ENCODE data around the gene CLMP. TPM values are rescaled to one million over a fixed set of nuclear protein-coding genes. Genes with fewer than 3 reads are reported as not detected.
"Not testable (repeated sequence)": the region's sequence is repeated elsewhere in the genome, so short reads cannot be mapped to it uniquely, and the experiment has no call there.

CLMP gene
- total and polyA plus RNA-seq, 2 donors (not counting 1 experiment from before 2014, with no cell fraction given) = 0.01 TPM; not detected in 1

GRCh38 chr11:123209591-123209990, 14.5 kb upstream of the CLMP start:
- intact Hi-C loops (cut with micrococcal nuclease) = no loop called here
- no peak for ATAC-seq (ENCODE audit: low read depth)
- H3K4me1 ChIP-seq (ENCODE audit: control insufficient read depth in 2 of 2, insufficient read depth in 2 of 2, low read length in 2 of 2) = no peaks in the 10 kb centered on the region
- TF ChIP-seq, protein P1, sequence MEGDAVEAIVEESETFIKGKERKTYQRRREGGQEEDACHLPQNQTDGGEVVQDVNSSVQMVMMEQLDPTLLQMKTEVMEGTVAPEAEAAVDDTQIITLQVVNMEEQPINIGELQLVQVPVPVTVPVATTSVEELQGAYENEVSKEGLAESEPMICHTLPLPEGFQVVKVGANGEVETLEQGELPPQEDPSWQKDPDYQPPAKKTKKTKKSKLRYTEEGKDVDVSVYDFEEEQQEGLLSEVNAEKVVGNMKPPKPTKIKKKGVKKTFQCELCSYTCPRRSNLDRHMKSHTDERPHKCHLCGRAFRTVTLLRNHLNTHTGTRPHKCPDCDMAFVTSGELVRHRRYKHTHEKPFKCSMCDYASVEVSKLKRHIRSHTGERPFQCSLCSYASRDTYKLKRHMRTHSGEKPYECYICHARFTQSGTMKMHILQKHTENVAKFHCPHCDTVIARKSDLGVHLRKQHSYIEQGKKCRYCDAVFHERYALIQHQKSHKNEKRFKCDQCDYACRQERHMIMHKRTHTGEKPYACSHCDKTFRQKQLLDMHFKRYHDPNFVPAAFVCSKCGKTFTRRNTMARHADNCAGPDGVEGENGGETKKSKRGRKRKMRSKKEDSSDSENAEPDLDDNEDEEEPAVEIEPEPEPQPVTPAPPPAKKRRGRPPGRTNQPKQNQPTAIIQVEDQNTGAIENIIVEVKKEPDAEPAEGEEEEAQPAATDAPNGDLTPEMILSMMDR (IDR thresholded peaks at IDR 0.05) = no peak
- no peak for TF ChIP-seq EZH2 (IDR thresholded peaks at IDR 0.05; ENCODE audit: borderline replicate concordance, insufficient read depth, low read depth, low read length, poor library complexity, severe bottlenecking)
- peaks cover 0 to 2% (median 0%) of the 10 kb centered on the region in 4 experiments for H3K27me3 ChIP-seq (replicated peaks in 1 of 4; ENCODE audit: control extremely low read depth in 1 of 4, control insufficient read depth in 3 of 4, insufficient read depth in 4 of 4, low read length in 3 of 4)
- H2AFZ ChIP-seq (ENCODE audit: insufficient read depth, low read depth, low read length, poor library complexity, severe bottlenecking) = no peak overlapping the region
- H3K9me3 Mint-ChIP-seq (ENCODE audit: insufficient read depth) = no peaks in the 10 kb centered on the region
- POLR2A ChIA-PET = no interaction called here
- no peak overlapping the region for H3K9ac ChIP-seq (ENCODE audit: low read length)
- H3K4me2 ChIP-seq (replicated peaks; ENCODE audit: low read depth, low read length, poor library complexity, severe bottlenecking) = no peak overlapping the region
- peaks cover 46% of the 10 kb centered on the region for H3K27me3 Mint-ChIP-seq
- no peaks in the 10 kb centered on the region for H3K79me2 ChIP-seq (ENCODE audit: control insufficient read depth, insufficient read depth, low read length)
- H4K20me1 ChIP-seq (ENCODE audit: control insufficient read depth, insufficient read depth, low read length, poor library complexity, severe bottlenecking) = no peaks in the 10 kb centered on the region
- H3K9me3 ChIP-seq (ENCODE audit: control extremely low read depth in 1 of 3, control insufficient read depth in 2 of 3, insufficient read depth in 1 of 3, low read length in 2 of 3) = no peaks in the 10 kb centered on the region
- DNase-seq = no peak
- 70% methylated on average over 3 of the region's 4 CpGs for WGBS (ENCODE audit: insufficient coverage)
- no peaks in the 10 kb centered on the region for H3K36me3 ChIP-seq (replicated peaks in 1 of 2; ENCODE audit: control extremely low read depth in 1 of 2, control insufficient read depth in 1 of 2, extremely low read depth in 1 of 2, insufficient read depth in 2 of 2, low read length in 1 of 2)
- no peak overlapping the region for H3K27ac ChIP-seq (ENCODE audit: low read length in 2 of 2)
- no peak overlapping the region for H3K27ac Mint-ChIP-seq
- no peak overlapping the region for H3K4me3 ChIP-seq (ENCODE audit: control extremely low read depth in 1 of 5, extremely low read depth in 1 of 5, insufficient read depth in 1 of 5, low read depth in 2 of 5, low read length in 4 of 5)
- CTCF ChIA-PET = interaction anchor here (0.9 kb wide), 1 partner anchor 38 kb away, joined by 3 read pairs; no protein-coding TSS in a partner anchor
- H3K4me1 Mint-ChIP-seq = no peaks in the 10 kb centered on the region
- no peak overlapping the region for H3K4me3 Mint-ChIP-seq

DNA sequence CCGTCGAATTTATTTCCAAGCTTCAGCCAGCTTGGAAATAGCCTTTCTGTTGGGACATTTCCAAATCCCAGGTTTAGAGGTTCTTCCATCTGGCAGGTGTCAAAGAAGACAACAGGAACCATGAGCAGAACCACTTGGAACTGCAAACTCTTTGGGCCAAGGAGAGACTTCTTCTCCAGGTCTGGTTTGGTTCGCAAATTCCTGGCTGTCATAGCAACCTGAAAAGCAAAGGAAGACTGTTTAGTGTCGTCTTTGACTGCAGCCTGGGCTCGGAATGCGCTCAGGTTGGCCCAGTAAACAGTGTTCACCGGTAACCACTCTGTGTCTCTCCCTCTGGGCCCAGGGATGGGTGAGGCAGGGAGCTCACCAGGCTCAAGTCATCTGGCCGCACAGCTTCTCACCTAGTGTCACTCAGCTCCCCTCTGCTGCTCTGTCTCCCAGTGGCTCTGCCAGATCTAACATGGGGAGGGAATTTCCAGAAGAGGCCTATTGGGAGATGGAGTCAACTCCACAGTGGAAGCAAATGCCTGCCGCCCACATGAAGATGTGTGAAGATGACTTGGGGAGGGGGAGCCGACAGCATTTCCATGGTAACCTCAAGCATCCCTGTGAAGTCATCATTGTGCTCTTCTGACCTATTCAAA, 11.9 kb upstream of the CLMP start:
- TF ChIP-seq, protein P1 (IDR thresholded peaks at IDR 0.05) = no peak
- TF ChIP-seq EZH2 (IDR thresholded peaks at IDR 0.05; ENCODE audit: borderline replicate concordance, insufficient read depth, low read depth, low read length, poor library complexity, severe bottlenecking) = no peak
- no peaks in the 10 kb centered on the region for H3K4me1 ChIP-seq (ENCODE audit: control insufficient read depth in 2 of 2, insufficient read depth in 2 of 2, low read length in 2 of 2)
- CTCF ChIA-PET = no interaction called here
- no peak overlapping the region for H3K9ac ChIP-seq (ENCODE audit: low read length)
- no peaks in the 10 kb centered on the region for H3K79me2 ChIP-seq (ENCODE audit: control insufficient read depth, insufficient read depth, low read length)
- DNase-seq (no peak), ATAC-seq (ENCODE audit: low read depth) (no peak)
- no peaks in the 10 kb centered on the region for H3K27me3 ChIP-seq (replicated peaks in 1 of 4; ENCODE audit: control extremely low read depth in 1 of 4, control insufficient read depth in 3 of 4, insufficient read depth in 4 of 4, low read length in 3 of 4)
- no peaks in the 10 kb centered on the region for H3K36me3 ChIP-seq (replicated peaks in 1 of 2; ENCODE audit: control extremely low read depth in 1 of 2, control insufficient read depth in 1 of 2, extremely low read depth in 1 of 2, insufficient read depth in 2 of 2, low read length in 1 of 2)
- H3K4me3 ChIP-seq (ENCODE audit: control extremely low read depth in 1 of 5, extremely low read depth in 1 of 5, insufficient read depth in 1 of 5, low read depth in 2 of 5, low read length in 4 of 5) = no peak overlapping the region
- 86% methylated on average over 9 of the region's 10 CpGs for WGBS (ENCODE audit: insufficient coverage)
- H4K20me1 ChIP-seq (ENCODE audit: control insufficient read depth, insufficient read depth, low read length, poor library complexity, severe bottlenecking) = no peaks in the 10 kb centered on the region
- Mint-ChIP-seq H3K4me3 (no peak overlapping the region), H3K9me3 (ENCODE audit: insufficient read depth) (no peaks in the 10 kb centered on the region), H3K4me1 (no peaks in the 10 kb centered on the region), H3K27ac (no peak overlapping the region), H3K27me3 (peaks cover 40% of the 10 kb centered on the region)
- H2AFZ ChIP-seq (ENCODE audit: insufficient read depth, low read depth, low read length, poor library complexity, severe bottlenecking) = no peak overlapping the region
- intact Hi-C loops (cut with micrococcal nuclease) = no loop called here
- no peak overlapping the region for H3K27ac ChIP-seq (ENCODE audit: low read length in 2 of 2)
- H3K4me2 ChIP-seq (replicated peaks; ENCODE audit: low read depth, low read length, poor library complexity, severe bottlenecking) = no peak overlapping the region
- H3K9me3 ChIP-seq (ENCODE audit: control extremely low read depth in 1 of 3, control insufficient read depth in 2 of 3, insufficient read depth in 1 of 3, low read length in 2 of 3) = no peaks in the 10 kb centered on the region
- POLR2A ChIA-PET = no interaction called here

DNA sequence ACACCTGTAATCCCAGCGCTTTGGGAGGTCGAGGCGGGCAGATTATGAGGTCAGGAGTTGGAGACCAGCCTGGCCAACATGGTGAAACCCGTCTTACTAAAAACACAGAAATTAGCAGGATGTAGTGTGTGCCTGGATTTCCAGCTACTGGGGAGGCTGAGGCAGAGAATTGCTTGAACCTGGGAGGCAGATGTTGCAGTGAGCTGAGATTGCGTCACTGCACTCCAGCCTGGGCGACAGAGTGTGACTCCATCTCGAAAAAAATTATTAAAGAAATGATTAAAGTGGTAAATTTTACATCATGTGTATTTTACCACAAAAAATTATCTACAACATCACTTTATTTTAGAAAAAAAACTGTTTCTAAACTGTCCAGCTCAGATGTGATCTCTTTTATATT, 11.0 kb upstream of the CLMP start:
- H3K9ac ChIP-seq (ENCODE audit: low read length); H3K27me3 ChIP-seq (replicated peaks in 1 of 4; ENCODE audit: control extremely low read depth in 1 of 4, control insufficient read depth in 3 of 4, insufficient read depth in 4 of 4, low read length in 3 of 4); H3K79me2 ChIP-seq (ENCODE audit: control insufficient read depth, insufficient read depth, low read length); H3K4me1 ChIP-seq (ENCODE audit: control insufficient read depth in 2 of 2, insufficient read depth in 2 of 2, low read length in 2 of 2); H3K9me3 ChIP-seq (ENCODE audit: control extremely low read depth in 1 of 3, control insufficient read depth in 2 of 3, insufficient read depth in 1 of 3, low read length in 2 of 3); H3K27ac Mint-ChIP-seq; DNase-seq; H3K4me2 ChIP-seq (replicated peaks; ENCODE audit: low read depth, low read length, poor library complexity, severe bottlenecking); POLR2A ChIA-PET; intact Hi-C loops (cut with micrococcal nuclease); H3K9me3 Mint-ChIP-seq (ENCODE audit: insufficient read depth); ATAC-seq (ENCODE audit: low read depth); H3K4me3 ChIP-seq (ENCODE audit: control extremely low read depth in 1 of 5, extremely low read depth in 1 of 5, insufficient read depth in 1 of 5, low read depth in 2 of 5, low read length in 4 of 5); H3K27ac ChIP-seq (ENCODE audit: low read length in 2 of 2); H4K20me1 ChIP-seq (ENCODE audit: control insufficient read depth, insufficient read depth, low read length, poor library complexity, severe bottlenecking); H2AFZ ChIP-seq (ENCODE audit: insufficient read depth, low read depth, low read length, poor library complexity, severe bottlenecking); H3K36me3 ChIP-seq (replicated peaks in 1 of 2; ENCODE audit: control extremely low read depth in 1 of 2, control insufficient read depth in 1 of 2, extremely low read depth in 1 of 2, insufficient read depth in 2 of 2, low read length in 1 of 2); CTCF ChIA-PET; H3K4me3 Mint-ChIP-seq; H3K4me1 Mint-ChIP-seq: not testable (repeated sequence)
- peaks cover 36% of the 10 kb centered on the region for H3K27me3 Mint-ChIP-seq
- 95% methylated on average over 4 of the region's 7 CpGs for WGBS (ENCODE audit: insufficient coverage)

Data from B cell (primary cell).